Measurements from ENCODE around the gene SYNPO2. TPM values are rescaled to one million over a fixed set of nuclear protein-coding genes. Genes with fewer than 3 reads are reported as not detected.
"Not testable (repeated sequence)": the region's sequence is repeated elsewhere in the genome, so short reads cannot be mapped to it uniquely, and the experiment has no call there.

The SYNPO2 gene
- total RNA-seq, 6 experiments from 2014 or later: 2.7 to 11.2 (median 8.2) TPM

- 83% methylated on average over 4 of the region's 4 CpGs for WGBS (ENCODE audit: insufficient coverage, low coverage, low lambda C conversion rate, missing lambda C conversion rate)
- Histone ChIP-seq H3K27me3 (no peaks in the 10 kb centered on the region), H3K9me3 (no peaks in the 10 kb centered on the region), H3K36me3 (no peaks in the 10 kb centered on the region), H3K4me3 (no peak overlapping the region), H3K27ac (no peak overlapping the region), H3K4me1 (no peaks in the 10 kb centered on the region)
- TF ChIP-seq, protein P1, sequence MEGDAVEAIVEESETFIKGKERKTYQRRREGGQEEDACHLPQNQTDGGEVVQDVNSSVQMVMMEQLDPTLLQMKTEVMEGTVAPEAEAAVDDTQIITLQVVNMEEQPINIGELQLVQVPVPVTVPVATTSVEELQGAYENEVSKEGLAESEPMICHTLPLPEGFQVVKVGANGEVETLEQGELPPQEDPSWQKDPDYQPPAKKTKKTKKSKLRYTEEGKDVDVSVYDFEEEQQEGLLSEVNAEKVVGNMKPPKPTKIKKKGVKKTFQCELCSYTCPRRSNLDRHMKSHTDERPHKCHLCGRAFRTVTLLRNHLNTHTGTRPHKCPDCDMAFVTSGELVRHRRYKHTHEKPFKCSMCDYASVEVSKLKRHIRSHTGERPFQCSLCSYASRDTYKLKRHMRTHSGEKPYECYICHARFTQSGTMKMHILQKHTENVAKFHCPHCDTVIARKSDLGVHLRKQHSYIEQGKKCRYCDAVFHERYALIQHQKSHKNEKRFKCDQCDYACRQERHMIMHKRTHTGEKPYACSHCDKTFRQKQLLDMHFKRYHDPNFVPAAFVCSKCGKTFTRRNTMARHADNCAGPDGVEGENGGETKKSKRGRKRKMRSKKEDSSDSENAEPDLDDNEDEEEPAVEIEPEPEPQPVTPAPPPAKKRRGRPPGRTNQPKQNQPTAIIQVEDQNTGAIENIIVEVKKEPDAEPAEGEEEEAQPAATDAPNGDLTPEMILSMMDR (IDR thresholded peaks at IDR 0.05): no peak
- no peak for TF ChIP-seq POLR2A (IDR thresholded peaks at IDR 0.05)
- DNase-seq: no peak
- ATAC-seq: no peak
- intact Hi-C loops (cut with DNase I): loop anchor here in 1 of 2 donors (10.0 kb wide), 1 partner anchor 239 kb away; no protein-coding TSS in a partner anchor
Measured at GRCh38 chr4:119046263-119046662, 157.6 kb downstream of the SYNPO2 start.

GRCh38 chr4:119047059-119047458, 158.4 kb downstream of the SYNPO2 start:
- not testable (repeated sequence) for H3K9me3 ChIP-seq, H3K27ac ChIP-seq, H3K4me1 ChIP-seq, ATAC-seq, H3K4me3 ChIP-seq, H3K27me3 ChIP-seq, DNase-seq, H3K36me3 ChIP-seq
- 76% methylated on average over 4 of the region's 5 CpGs for WGBS (ENCODE audit: insufficient coverage, low coverage, low lambda C conversion rate, missing lambda C conversion rate)
- intact Hi-C loops (cut with DNase I): loop anchor here in 1 of 2 donors (10.0 kb wide), 1 partner anchor 238 kb away; no protein-coding TSS in a partner anchor

DNA sequence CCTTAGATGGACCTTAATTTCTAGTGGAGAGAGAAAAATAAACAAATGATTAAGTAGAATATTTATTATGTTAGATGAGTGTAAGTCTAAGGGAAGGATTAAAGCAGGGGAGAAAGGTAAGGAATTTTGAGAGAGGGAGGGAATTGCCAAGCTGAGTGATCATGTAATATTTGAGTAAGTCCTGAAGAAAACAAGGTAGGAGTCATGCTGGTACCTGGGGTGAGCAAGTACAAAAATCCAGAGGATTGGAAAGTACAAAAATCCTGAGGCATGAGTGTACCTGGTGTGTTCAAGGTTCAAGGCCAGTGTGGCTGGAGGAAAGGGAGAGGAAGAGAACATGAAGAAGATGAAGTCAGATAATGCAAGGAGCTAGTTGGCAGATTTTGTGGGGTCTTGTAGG, 159.8 kb downstream of the SYNPO2 start:
- intact Hi-C loops (cut with DNase I): loop anchor here in 1 of 2 donors (10.0 kb wide), 1 partner anchor 236 kb away; no protein-coding TSS in a partner anchor
- H3K27ac ChIP-seq: no peak overlapping the region
- H3K36me3 ChIP-seq: no peaks in the 10 kb centered on the region
- DNase-seq (no peak), ATAC-seq (no peak)
- no peak overlapping the region for H3K4me3 ChIP-seq
- no peaks in the 10 kb centered on the region for H3K9me3 ChIP-seq
- H3K4me1 ChIP-seq: no peaks in the 10 kb centered on the region
- TF ChIP-seq, protein P1 (IDR thresholded peaks at IDR 0.05): no peak
- no peak for TF ChIP-seq POLR2A (IDR thresholded peaks at IDR 0.05)
- H3K27me3 ChIP-seq: no peaks in the 10 kb centered on the region

- Histone ChIP-seq H3K36me3 (no peaks in the 10 kb centered on the region), H3K4me1 (no peaks in the 10 kb centered on the region), H3K27me3 (no peaks in the 10 kb centered on the region), H3K9me3 (no peaks in the 10 kb centered on the region), H3K4me3 (no peak overlapping the region), H3K27ac (no peak overlapping the region)
- TF ChIP-seq POLR2A (IDR thresholded peaks at IDR 0.05): no peak
- TF ChIP-seq, protein P1 (IDR thresholded peaks at IDR 0.05): no peak
- intact Hi-C loops (cut with DNase I): loop anchor here in 1 of 2 donors (10.0 kb wide), 1 partner anchor 235 kb away; no protein-coding TSS in a partner anchor
- DNase-seq (no peak), ATAC-seq (no peak)
- WGBS (ENCODE audit: insufficient coverage, low coverage, low lambda C conversion rate, missing lambda C conversion rate): 76% methylated on average over 2 of the region's 2 CpGs
Measured at GRCh38 chr4:119049342-119049741, 160.7 kb downstream of the SYNPO2 start.

DNA sequence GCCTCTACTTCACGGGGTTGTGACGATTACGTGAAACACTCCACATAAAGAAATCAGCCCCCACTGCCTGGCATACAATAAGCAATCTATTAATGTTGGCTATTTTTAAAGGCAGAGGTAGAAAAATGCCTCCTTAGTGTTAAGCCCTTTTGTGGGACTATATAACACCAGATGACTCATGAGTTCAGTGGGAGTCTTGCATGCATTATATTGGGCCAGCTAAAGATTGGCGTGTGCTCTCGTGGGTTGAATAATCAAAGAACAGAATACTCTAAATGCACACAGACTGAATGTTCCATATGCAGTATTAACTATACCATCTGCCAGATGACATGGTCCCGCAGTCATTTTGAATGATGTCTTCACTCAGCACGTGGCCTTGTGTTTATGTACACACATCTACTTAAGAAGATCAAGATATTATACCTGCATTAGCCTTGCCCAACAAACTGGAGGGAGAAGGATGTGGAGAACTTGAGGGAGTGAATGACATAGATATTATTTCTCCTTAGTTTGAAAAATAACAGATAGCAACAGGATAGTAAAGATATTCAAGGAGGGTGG, 162.0 kb downstream of the SYNPO2 start:
- WGBS (ENCODE audit: insufficient coverage, low coverage, low lambda C conversion rate, missing lambda C conversion rate): 85% methylated on average over 7 of the region's 7 CpGs
- H3K36me3 ChIP-seq: no peaks in the 10 kb centered on the region
- H3K27ac ChIP-seq: no peak overlapping the region
- H3K27me3 ChIP-seq: no peaks in the 10 kb centered on the region
- DNase-seq (no peak), ATAC-seq (no peak)
- TF ChIP-seq, protein P1 (IDR thresholded peaks at IDR 0.05): no peak
- TF ChIP-seq POLR2A (IDR thresholded peaks at IDR 0.05): no peak
- H3K4me1 ChIP-seq: no peaks in the 10 kb centered on the region
- no peak overlapping the region for H3K4me3 ChIP-seq
- intact Hi-C loops (cut with DNase I): no loop called here
- H3K9me3 ChIP-seq: no peaks in the 10 kb centered on the region
